Activated CD8-positive, alpha-beta memory T cell treated with anti-CD3 and anti-CD28 coated beads, Interleukin-2, amount 50 U/mL, for 1 hour (primary cell): ENCODE results near the gene ABCC4.

Source experiments
- DNase-seq: peaks from one replicate; pipeline ENCODE4 v3.0.0-alpha.2; 2020; ENCODE audit errors: extremely low read depth

ABCC4 gene

GRCh38 chr13:95058680-95059079, 242.6 kb downstream of the ABCC4 start:
- DNase-seq, result no peak

DNA sequence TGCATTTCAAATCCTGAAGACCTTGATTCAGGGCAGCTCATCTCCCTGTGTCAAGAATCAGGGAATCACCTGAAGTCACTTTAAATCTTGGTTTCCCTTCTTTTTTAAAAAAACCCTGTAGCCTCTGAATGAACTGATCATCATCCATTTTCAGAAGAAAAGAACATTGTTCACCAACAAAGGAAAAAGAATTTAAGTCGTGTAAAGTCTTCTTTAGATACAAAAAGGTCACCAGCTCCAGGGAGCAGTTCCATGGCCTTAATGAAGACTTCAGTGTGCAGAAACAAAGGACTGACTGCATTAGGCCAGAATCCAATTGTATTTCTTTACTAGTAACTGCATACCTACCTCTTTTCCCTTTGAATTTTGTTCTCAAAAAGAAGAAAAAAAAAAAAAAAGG, 245.0 kb downstream of the ABCC4 start:
- DNase-seq, result no peak

- no peak for DNase-seq
These were observed 250.2 kb downstream of the ABCC4 start for GRCh38 chr13:95050800-95051615.

DNA sequence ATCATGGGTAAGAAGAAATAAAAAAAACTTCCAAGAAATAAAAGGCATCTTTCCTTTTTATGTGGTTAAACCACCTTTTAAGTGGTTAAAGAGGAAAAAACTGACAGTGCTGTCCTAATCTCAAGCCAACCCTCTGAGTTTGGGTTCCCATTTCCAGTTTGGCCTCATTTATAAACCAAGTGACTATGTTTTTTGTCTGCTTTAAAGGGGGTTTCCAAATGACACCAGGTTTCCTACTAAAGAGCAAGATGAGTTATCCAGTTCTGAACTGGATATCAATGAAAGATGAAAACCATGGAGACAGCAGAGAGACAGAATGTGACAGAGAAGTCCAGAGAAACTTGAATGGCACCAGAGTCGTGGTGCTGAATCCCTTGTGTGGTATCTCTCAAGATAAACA, 251.5 kb downstream of the ABCC4 start:
- no peak for DNase-seq

DNA sequence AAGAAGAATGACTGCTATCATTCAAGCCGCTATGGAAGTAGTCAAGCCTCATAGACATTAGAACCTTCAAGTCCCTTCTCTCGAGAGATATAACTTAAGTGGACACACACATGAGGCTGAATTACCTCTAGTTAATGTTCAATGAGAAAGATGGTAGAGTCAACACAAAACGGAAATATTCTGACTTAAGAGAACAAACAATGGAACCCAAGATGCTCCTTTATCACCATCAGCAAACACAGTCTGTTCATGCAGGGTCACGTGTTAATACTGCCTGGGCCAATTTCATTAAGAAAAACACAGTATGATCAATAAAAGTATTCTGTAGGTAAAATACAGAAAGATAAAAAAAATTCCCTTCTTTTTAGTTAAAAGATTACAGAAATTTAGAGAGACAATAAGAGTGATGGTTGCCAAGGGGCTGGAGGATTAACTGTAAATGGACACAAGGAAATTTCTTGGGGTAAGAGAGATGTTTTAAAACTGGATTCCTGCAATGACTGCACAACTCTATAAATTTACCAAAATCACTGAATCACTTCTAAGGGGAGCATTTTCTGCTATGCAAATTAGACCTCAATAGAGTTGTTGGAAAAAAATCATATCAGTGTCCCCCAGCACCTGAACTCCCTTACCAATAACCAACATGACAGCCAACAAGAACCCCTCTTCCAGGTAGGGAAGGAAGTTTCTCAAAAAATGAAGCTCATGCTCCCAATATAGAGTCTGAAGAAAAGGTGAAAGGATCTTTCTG, 256.6 kb downstream of the ABCC4 start:
- no peak for DNase-seq

GRCh38 chr13:95039415-95039814, 261.8 kb downstream of the ABCC4 start:
- no peak for DNase-seq

DNA sequence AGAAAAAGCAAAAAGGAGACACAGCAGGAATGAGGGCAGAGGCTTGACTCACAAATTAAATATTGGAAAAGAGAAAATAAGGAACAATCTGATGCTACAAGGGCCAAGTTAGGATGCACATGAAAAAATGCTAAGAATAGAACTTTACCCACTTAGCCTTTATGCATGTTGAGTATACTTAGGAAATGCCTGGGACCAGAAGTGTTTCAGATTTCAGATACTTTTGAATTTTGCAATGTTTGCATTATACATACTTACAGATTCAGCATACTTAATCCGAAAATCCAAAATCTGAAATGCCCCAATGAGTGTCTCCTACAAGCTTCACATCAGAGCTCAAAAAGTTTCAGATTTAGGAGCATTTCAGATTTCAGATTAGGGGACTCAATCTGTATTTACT, 262.3 kb downstream of the ABCC4 start:
- DNase-seq, result no peak

- no peak for DNase-seq
These were observed 265.7 kb downstream of the ABCC4 start for GRCh38 chr13:95035311-95036109.

- DNase-seq, result no peak
These were observed 267.4 kb downstream of the ABCC4 start for GRCh38 chr13:95033890-95034289.

DNA sequence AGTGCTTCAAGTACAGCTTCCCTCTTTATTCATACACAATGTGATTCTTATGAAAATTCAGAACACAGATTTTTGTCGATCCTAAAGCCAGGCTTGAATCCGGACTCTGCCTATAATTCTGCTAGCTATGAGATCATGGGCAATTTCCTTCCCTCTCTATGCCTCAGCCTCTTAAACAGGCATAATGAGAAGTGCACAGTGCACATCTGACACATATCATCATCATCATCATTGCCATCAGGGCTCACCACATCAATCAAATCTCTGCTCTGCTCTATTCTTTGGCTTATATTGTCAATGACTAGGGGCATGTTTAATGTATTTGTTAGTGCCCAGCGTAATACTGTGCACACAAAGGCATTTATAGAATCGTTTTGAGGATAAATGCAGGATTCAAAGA, 269.1 kb downstream of the ABCC4 start:
- DNase-seq, result no peak

- DNase-seq, result no peak
These were observed 270.4 kb downstream of the ABCC4 start for GRCh38 chr13:95030821-95031343.

DNA sequence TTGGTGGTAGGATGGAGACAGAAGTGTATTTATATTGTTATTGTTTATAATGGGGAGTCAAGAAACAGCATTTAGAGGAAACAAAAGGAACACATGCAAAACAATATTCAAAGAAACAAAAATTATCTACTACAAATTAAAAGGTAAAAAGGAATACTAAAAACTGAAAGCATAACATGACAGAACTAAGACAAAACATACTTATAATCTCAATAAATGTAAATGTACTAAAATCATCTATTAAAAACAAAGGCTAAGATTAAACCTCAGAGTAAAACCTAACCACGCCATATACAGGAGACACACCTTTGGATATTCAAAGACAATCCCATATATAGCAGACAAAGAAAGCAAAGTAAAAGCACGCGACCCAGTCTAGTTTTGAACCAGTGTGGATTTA, 273.6 kb downstream of the ABCC4 start:
- no peak for DNase-seq

DNA sequence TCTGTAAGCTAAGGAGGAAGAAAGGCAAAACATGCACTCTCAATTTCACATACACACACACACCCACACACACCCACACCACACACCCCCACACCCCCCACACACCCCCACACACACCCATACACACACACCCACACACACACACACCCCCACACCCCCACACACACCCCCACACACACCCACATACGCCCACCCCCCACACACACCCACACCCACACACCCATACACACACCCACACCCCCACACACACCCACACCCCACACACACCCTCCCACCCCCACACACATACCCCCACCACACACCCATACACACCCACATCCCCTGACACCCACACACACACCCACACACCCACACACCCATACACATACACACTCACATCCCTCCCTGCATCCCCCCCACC, 276.1 kb downstream of the ABCC4 start:
- DNase-seq, result no peak

DNA sequence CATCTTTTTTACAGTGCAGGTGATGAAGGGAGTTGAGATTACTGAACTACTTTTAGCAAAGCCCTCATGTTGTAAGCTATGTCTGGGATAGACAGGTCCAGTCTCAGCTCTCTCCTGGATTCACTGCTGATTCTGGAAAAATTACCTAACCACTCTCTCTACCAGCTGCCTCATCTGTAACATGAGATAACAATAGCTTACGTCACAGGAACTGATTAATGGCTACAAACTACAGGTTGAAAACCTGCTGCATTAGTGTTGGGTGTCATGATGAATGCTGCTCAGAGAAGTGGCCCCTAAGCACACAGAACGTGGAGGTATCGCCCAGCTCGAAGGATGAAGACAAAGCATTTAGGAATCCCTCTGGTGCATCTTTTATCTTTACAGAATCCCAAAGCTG, 277.8 kb downstream of the ABCC4 start:
- no peak for DNase-seq

DNA sequence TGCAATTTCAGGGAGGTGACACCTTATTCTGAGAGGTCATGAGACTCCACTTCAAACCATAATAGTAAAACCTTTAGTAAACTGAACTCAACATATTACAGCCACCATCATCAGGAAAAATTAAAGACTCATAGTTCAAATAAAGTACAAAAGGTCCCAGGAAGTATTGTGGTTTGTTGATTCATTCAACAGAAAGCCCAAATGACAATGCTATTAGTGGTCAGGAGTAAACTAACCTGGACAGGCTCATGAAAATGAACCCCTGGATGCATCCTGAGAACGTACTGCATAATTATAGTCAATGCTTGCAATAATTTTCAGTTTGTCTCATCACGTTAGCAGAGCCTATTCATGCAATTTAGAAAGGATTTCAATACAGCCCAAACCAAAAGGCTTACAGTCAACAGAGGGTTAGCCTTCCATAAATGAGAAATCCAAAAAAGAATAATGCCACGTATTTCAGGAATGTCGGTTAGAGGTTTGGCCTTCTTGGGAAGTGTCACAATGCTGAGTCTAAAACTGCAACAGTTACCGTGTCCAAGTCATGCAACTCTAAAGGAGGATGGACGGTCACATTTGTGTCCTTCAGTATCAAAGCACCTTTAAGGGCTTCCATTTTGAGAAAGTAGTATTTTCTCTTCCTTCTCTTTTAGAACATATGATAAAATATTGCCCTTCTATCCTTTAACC, 280.8 kb downstream of the ABCC4 start:
- DNase-seq, result no peak

- DNase-seq, result no peak
These were observed 281.4 kb downstream of the ABCC4 start for GRCh38 chr13:95019886-95020285.

DNA sequence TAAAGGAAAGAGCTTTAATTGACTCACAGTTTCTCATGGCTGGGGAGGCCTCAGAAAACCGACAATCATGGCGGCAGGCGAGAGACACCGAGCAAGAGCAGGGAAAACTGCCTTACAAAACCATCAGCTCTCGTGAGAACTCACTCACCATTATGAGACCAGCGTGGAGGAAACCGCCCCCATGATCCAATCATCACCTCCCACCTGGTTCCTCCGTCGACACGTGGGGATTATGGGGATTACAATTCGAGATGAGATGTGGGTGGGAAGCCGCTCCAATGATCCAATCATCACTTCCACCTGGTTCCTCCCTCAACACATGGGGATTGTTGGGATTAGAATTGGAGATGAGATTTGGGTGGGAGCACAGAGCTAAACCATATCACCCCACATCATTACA, 293.9 kb downstream of the ABCC4 start:
- no peak for DNase-seq

GRCh38 chr13:95005300-95005699, 296.0 kb downstream of the ABCC4 start:
- DNase-seq, result no peak

GRCh38 chr13:95003019-95003813, 298.0 kb downstream of the ABCC4 start:
- no peak for DNase-seq

GRCh38 chr13:95002126-95002525, 299.1 kb downstream of the ABCC4 start:
- no peak for DNase-seq

DNA sequence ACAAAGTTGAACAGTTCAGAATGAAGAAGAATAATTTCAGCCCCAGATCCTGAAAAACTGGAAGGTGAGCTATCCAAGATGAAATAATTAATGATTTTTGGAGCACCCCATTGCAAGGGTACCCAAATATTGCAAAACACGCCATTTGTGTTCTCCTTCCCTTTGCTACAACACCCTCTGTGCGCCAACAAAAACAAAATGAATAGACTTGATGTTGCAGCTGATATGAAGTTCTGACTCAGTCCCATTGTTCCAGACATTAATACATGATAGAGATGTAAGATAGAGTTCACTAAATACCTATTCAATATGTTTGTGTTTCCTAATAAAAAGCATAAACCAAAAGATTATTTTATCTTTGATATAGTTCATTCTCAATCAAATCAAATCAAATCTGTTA, 301.4 kb downstream of the ABCC4 start:
- DNase-seq, result no peak
